ENCODE data around the gene LPAR6. TPM values are rescaled to one million over a fixed set of nuclear protein-coding genes. Genes with fewer than 3 reads are reported as not detected.

The LPAR6 gene
- total and polyA plus RNA-seq, 4 donors, result 13.3 to 49.0 (median 25.9) TPM

GRCh38 chr13:48410199-48410598 is 2.7 kb downstream of the LPAR6 start:
- Histone ChIP-seq H3K36me3 (ENCODE audit: control insufficient read depth in 4 of 4, insufficient read depth in 4 of 4, low read length in 4 of 4) (peaks cover 0 to 3% (median under 1%) of the 10 kb centered on the region in 4 donors), H3K9ac (ENCODE audit: insufficient read depth in 1 of 2, low read length in 2 of 2) (peak overlapping the region in 1 of 2 donors; percentile 100), H3K4me1 (ENCODE audit: control insufficient read depth in 5 of 5, insufficient read depth in 5 of 5, low read length in 5 of 5) (peaks cover 0 to 21% (median 6%) of the 10 kb centered on the region in 5 donors), H3K27me3 (ENCODE audit: control insufficient read depth in 3 of 3, insufficient read depth in 3 of 3, low read length in 2 of 3) (no peaks in the 10 kb centered on the region), H3K4me3 (no peak overlapping the region), H3K9me3 (ENCODE audit: control insufficient read depth in 4 of 4, insufficient read depth in 3 of 4, low read length in 3 of 4) (no peaks in the 10 kb centered on the region), H3K27ac (ENCODE audit: low read depth in 1 of 2, low read length in 1 of 2) (peak overlapping the region in 1 of 2 donors; percentile 9)
- WGBS, 2 donors, result 54 to 56% methylated on average over 5 of the region's 5 CpGs
- no peak for ATAC-seq (ENCODE audit: insufficient read depth, low FRiP score)
- peak in 1 of 3 donors; percentile 54 for DNase-seq
- no peak for TF ChIP-seq CTCF (IDR thresholded peaks at IDR 0.05; ENCODE audit: control extremely low read depth, extremely low read depth)

GRCh38 chr13:48405875-48406274 is 7.0 kb downstream of the LPAR6 start:
- ATAC-seq (ENCODE audit: insufficient read depth, low FRiP score) (no peak), DNase-seq (no peak)
- Histone ChIP-seq H3K27ac (ENCODE audit: low read depth in 1 of 2, low read length in 1 of 2) (no peak overlapping the region), H3K4me3 (no peak overlapping the region), H3K36me3 (ENCODE audit: control insufficient read depth in 4 of 4, insufficient read depth in 4 of 4, low read length in 4 of 4) (peaks cover 0 to 1% (median 0%) of the 10 kb centered on the region in 4 donors), H3K4me1 (ENCODE audit: control insufficient read depth in 5 of 5, insufficient read depth in 5 of 5, low read length in 5 of 5) (peaks cover 0 to 34% (median 9%) of the 10 kb centered on the region in 5 donors), H3K9ac (ENCODE audit: insufficient read depth in 1 of 2, low read length in 2 of 2) (no peak overlapping the region), H3K27me3 (ENCODE audit: control insufficient read depth in 3 of 3, insufficient read depth in 3 of 3, low read length in 2 of 3) (no peaks in the 10 kb centered on the region), H3K9me3 (ENCODE audit: control insufficient read depth in 4 of 4, insufficient read depth in 3 of 4, low read length in 3 of 4) (no peaks in the 10 kb centered on the region)
- no peak for TF ChIP-seq CTCF (IDR thresholded peaks at IDR 0.05; ENCODE audit: control extremely low read depth, extremely low read depth)

- H3K27me3 ChIP-seq (ENCODE audit: control insufficient read depth in 3 of 3, insufficient read depth in 3 of 3, low read length in 2 of 3), result no peaks in the 10 kb centered on the region
- H3K36me3 ChIP-seq (ENCODE audit: control insufficient read depth in 4 of 4, insufficient read depth in 4 of 4, low read length in 4 of 4), result peaks cover 0 to 1% (median 0%) of the 10 kb centered on the region in 4 donors
- WGBS, 2 donors, result 63 to 72% methylated on average over 1 of the region's 1 CpG
- no peak for TF ChIP-seq CTCF (IDR thresholded peaks at IDR 0.05; ENCODE audit: control extremely low read depth, extremely low read depth)
- H3K4me1 ChIP-seq (ENCODE audit: control insufficient read depth in 5 of 5, insufficient read depth in 5 of 5, low read length in 5 of 5), result peaks cover 0 to 37% (median 13%) of the 10 kb centered on the region in 5 donors
- H3K9me3 ChIP-seq (ENCODE audit: control insufficient read depth in 4 of 4, insufficient read depth in 3 of 4, low read length in 3 of 4), result no peaks in the 10 kb centered on the region
- ATAC-seq (ENCODE audit: insufficient read depth, low FRiP score) (no peak), DNase-seq (peak in 1 of 3 donors; percentile 49)
- H3K9ac ChIP-seq (ENCODE audit: insufficient read depth in 1 of 2, low read length in 2 of 2), result peak overlapping the region in 1 of 2 donors; percentile 51
- no peak overlapping the region for H3K4me3 ChIP-seq
- no peak overlapping the region for H3K27ac ChIP-seq (ENCODE audit: low read depth in 1 of 2, low read length in 1 of 2)
These were observed 8.0 kb downstream of the LPAR6 start for GRCh38 chr13:48404952-48405351.

- H3K27me3 ChIP-seq (ENCODE audit: control insufficient read depth in 3 of 3, insufficient read depth in 3 of 3, low read length in 2 of 3), result no peaks in the 10 kb centered on the region
- no peak overlapping the region for H3K9ac ChIP-seq (ENCODE audit: insufficient read depth in 1 of 2, low read length in 2 of 2)
- 60 to 80% methylated on average over 8 of the region's 8 CpGs for WGBS, 2 donors
- H3K36me3 ChIP-seq (ENCODE audit: control insufficient read depth in 4 of 4, insufficient read depth in 4 of 4, low read length in 4 of 4), result peaks cover 0 to 1% (median 0%) of the 10 kb centered on the region in 4 donors
- no peak overlapping the region for H3K4me3 ChIP-seq
- peak overlapping the region; percentile 13 to 54 for H3K27ac ChIP-seq (ENCODE audit: low read depth in 1 of 2, low read length in 1 of 2)
- DNase-seq, result no peak
- no peaks in the 10 kb centered on the region for H3K9me3 ChIP-seq (ENCODE audit: control insufficient read depth in 4 of 4, insufficient read depth in 3 of 4, low read length in 3 of 4)
- peaks cover 0 to 39% (median 13%) of the 10 kb centered on the region in 5 donors for H3K4me1 ChIP-seq (ENCODE audit: control insufficient read depth in 5 of 5, insufficient read depth in 5 of 5, low read length in 5 of 5)
- TF ChIP-seq CTCF (IDR thresholded peaks at IDR 0.05; ENCODE audit: control extremely low read depth, extremely low read depth), result no peak
- ATAC-seq (ENCODE audit: insufficient read depth, low FRiP score), result no peak
These were observed 9.0 kb downstream of the LPAR6 start for GRCh38 chr13:48403913-48404312.

Data from lung (tissue), 12 donors.